HG03039 (cell line): Measurements from ENCODE around the gene TRA2A.
A peak's percentile ranks its signal among the peaks of the same experiment; 100 is the strongest.
"Not testable (repeated sequence)": the region's sequence is repeated elsewhere in the genome, so short reads cannot be mapped to it uniquely, and the experiment has no call there.

Source experiments
- ATAC-seq: cut with Tn5 transposase; IDR thresholded peaks from one replicate; pipeline ENCODE4 v1.9.1; 2021; ENCODE audit warnings: mild to moderate bottlenecking, moderate library complexity; ENCODE audit not compliant: unreplicated experiment

Gene TRA2A

GRCh38 chr7:23513746-23514145 lies 18.0 kb downstream of the TRA2A start:
- not testable (repeated sequence) for ATAC-seq

DNA sequence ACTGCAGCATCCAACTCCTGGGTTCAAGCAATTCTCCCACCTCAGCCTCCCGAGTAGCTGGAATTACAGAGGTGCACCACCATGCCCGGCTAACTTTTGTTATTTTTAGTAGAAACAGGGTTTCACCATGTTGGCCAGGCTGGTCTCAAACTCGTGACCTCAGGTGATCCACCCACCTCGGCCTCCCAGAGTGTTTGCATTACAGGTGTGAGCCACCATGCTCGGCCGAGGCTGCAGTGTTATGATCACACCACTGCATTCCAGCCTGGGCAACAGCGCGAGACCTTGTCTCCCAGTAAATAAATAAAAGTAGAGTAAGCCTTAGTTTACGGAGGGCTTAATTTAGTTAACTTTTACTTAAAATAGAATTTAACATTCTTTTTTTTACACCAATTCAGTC lies 37.8 kb downstream of the TRA2A start:
- no peak for ATAC-seq

- ATAC-seq, result no peak
Observed at GRCh38 chr7:23491502-23491901, 40.3 kb downstream of the TRA2A start.

- ATAC-seq, result peak; percentile 64
Observed at GRCh38 chr7:23490357-23491135, 41.2 kb downstream of the TRA2A start.

DNA sequence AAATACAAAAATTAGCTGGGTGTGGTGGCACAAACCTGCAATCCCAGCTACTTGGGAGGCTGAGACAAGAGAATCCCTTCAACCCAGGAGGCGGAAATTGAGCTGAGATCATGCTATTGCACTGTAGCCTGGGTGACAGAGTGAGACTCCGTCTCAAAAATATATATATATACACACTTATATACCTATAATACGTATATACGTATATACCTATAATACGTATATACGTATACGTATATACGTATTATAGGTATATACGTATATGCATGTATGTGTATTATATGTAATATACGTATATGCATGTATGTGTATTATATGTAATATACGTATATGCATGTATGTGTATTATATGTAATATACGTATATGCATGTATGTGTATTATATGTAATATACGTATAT lies 43.1 kb downstream of the TRA2A start:
- ATAC-seq, result not testable (repeated sequence)

- ATAC-seq, result no peak
Observed at GRCh38 chr7:23487670-23488069, 44.1 kb downstream of the TRA2A start.

- ATAC-seq, result no peak
Observed at GRCh38 chr7:23486002-23486773, 45.6 kb downstream of the TRA2A start.

DNA sequence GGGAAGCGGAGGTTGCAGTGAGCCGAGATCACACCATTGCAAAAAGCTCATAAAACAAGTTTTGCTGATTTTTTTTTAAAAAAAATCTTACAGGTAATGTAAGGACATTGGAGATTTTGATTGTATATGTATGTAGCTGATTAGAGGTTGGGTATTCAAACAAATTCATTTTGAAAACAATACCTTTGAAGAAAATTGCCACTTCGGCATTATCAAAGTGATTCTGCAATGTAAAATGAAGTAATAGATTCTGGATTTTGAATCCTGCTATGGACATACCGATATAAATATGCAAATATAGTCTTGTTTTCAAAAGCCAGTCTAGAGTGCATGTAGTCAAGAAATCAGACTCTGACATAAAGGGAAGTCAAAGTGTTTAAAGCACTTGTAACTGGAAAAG lies 49.1 kb downstream of the TRA2A start:
- no peak for ATAC-seq

- no peak for ATAC-seq
Observed at GRCh38 chr7:23477962-23478866, 53.6 kb downstream of the TRA2A start.

DNA sequence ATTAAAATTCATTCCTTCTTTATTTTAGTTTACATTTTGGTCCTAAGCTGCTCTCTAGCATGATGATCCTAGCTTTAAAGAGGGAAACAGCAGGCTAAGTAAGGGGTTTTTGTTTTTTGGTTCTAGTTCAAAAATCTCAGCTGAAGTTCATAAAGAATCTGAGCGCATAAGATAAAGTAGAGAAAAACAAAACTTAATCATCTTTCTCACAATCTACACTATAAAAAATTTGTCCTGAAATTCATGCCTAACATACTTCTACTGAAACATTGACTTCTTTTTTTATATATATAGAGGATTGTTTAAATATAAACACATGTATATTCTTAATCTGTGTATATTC lies 54.7 kb downstream of the TRA2A start:
- no peak for ATAC-seq

DNA sequence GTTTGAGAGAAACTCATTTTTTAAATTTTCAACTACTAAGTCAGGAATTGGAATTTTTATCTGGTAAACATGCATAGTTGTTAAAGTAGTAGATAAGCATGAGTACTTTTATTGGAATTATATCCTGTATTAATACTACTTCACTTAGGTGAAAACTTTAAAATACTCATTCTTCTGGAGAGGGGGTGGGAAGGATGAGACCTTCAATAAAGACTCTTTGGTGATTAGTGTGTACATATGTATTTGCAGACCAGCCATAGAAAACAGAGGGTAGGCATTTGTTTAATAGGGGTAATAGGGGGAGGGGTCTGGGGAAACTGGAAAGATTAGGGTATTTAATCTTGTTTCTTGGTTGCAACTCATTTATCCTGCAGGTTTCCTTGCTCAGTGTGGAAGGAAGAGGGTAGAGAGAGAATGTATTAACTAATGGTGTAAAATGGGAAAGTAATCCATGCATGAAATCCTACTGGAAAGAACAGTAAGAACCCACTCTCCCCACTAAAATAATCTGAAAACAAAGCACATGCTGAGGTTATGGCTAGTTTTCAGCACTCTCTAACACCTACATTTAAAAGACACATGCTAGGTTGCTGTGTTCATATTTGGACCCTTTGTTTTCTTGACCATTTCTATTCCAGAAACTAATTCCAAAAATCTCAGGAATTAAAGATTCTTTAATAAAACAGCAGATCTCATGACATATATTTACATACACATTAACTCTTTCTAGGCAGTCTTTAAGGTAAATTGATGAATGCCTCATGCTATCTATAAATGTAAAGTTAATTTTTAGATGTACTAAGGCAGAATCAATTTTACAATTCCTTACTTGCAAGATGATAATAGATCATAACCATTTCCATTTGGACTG lies 55.3 kb downstream of the TRA2A start:
- ATAC-seq, result no peak

GRCh38 chr7:23475576-23475839 lies 56.3 kb downstream of the TRA2A start:
- ATAC-seq, result no peak

- no peak for ATAC-seq
Observed at GRCh38 chr7:23474829-23475575, 56.8 kb downstream of the TRA2A start.

GRCh38 chr7:23474094-23474828 lies 57.5 kb downstream of the TRA2A start:
- peak; percentile 65 for ATAC-seq

DNA sequence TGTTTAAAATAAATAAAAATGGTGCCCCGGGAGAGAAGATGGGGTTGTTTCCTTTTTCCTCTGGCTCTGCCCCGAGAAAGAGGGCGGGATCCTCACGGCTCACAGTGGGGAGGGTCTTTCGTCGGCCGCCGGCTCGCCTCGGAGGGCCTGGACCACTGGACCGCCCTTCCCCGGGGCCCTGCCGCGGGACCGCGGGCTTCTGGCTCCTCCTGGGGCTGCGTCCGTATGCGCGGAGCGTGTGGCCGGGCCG lies 58.0 kb downstream of the TRA2A start:
- peak; percentile 22 for ATAC-seq

DNA sequence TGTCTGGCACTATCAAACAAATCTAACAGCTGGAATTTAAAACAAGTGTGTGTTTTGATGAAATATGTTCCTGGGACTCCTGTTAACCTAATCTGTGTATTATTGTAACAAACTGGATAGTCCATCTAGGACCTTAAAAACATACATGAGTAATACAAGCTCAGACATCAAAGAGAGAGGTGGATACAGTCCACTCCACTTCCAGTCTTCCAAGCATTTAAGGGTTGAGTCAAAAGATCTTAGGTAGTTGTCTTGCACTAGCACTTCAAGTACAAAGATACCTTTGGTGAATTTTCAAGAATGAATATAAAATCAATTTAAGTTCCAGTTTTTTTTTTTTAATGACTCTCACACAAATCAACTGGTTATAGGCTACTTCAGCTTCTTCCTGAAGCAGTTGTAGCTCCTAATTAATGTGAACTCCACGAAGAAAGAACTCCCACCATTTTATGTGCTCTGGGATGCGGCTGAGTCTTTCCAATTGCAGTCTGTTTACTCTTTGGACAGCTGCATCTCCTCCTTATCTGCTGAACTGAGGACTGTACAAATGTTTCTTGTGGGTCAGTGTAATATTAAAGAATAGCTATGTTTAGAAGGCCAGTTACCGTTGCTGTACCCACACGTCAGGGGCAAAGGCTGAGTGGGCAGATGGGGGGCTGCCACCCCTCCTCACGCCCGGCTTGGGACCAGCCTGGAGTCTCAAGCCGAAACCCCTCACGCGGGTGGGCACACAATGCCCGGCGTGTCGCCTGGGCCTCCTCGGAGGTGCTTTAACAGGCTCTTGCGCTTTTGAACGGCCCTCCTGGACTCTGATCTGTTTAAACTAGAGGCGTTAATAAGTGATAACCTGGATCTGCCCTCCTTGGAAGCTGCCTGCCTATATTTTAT lies 58.6 kb downstream of the TRA2A start:
- ATAC-seq, result no peak

- no peak for ATAC-seq
Observed at GRCh38 chr7:23472556-23472955, 59.2 kb downstream of the TRA2A start.

DNA sequence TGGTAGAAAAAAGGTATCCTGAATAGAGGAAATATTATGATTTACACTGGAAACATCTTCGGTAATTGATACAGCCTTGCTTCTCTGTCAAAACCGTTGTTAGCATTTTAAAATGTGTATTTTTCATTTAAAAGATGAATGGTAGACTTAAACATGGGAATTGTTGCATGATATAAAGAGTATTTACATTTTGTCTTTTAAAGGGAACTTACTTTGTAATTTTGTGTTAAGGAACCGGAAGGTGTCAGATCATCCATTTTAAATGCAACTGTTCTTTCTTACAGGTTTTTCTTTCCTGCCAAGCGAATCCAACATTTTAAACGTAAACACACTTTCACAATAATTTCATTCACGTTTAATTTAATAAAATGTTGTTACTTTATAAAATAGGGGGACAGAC lies 59.7 kb downstream of the TRA2A start:
- no peak for ATAC-seq
